NCI-H146 treated with DMSO at 0.1 percent for 48 hours (cell line): ENCODE data around the gene TAS2R20.
"Not testable (repeated sequence)": the region's sequence is repeated elsewhere in the genome, so short reads cannot be mapped to it uniquely, and the experiment has no call there.

Experiments
- DNase-seq: peaks from one replicate; lab custom pipeline; 2025; ENCODE audit not compliant: unreplicated experiment; lab: John Stamatoyannopoulos, UW

The TAS2R20 gene, protein sequence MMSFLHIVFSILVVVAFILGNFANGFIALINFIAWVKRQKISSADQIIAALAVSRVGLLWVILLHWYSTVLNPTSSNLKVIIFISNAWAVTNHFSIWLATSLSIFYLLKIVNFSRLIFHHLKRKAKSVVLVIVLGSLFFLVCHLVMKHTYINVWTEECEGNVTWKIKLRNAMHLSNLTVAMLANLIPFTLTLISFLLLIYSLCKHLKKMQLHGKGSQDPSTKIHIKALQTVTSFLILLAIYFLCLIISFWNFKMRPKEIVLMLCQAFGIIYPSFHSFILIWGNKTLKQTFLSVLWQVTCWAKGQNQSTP

DNA sequence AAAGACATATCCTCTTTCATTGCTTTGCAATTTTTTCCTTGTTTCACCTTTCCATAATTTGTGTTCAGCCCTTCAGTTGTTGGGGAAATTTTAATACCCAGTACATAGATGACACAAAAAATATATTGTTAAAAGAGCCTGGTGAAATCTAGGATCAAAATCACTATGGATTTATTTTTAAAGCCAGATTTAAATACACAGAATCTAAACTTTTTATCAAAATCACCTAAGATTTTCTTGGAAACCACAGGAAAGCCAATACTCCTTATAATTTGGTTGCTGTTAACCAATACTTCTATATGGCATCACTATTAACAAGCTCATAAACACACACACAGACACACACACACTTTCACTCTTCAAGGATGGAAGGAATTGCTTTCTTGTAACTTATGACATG, at the start of gene TAS2R20:
Gene TAS2R20 (minus strand): TSS at position 101 of the 400 bp plus-strand sequence. CDS start 429 bp downstream, outside the sequence.
- DNase-seq = no peak

DNA sequence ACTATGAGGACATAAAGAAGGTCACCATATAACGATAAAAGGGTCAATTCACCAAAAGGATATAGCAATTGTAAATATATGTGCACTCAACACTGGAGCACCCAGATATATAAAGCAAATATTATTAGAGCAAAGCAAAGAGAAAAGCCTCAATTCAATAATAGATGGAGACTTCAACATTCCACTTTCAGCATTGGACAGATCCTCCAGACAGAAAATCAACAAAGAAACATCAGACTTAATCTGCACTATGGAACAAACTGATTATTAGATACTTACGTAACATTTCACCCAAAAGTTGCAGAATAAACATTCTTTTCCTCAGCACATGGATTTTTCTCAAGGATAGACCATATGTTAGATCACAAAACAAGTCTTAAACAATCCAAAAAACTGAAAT, 43.3 kb upstream of the TAS2R20 start:
- DNase-seq = not testable (repeated sequence)

DNA sequence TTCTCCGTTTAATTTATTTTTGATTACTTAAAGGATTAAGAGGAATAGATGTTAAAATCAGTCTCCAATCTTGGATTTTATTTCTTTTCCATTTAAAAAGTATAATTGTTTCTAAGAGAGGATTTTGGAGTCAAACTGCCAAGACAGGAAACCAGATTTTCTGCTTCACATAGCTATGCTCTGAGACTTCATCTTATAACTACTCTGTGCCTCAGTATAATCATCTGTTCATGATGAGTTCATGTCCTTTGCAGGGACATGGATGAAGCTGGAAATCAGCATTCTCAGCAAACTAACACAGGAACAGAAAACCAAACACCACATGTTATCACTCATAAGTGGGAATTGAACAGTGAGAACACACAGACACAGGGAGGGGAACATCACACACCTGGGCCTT, 42.1 kb upstream of the TAS2R20 start:
- DNase-seq = no peak

DNA sequence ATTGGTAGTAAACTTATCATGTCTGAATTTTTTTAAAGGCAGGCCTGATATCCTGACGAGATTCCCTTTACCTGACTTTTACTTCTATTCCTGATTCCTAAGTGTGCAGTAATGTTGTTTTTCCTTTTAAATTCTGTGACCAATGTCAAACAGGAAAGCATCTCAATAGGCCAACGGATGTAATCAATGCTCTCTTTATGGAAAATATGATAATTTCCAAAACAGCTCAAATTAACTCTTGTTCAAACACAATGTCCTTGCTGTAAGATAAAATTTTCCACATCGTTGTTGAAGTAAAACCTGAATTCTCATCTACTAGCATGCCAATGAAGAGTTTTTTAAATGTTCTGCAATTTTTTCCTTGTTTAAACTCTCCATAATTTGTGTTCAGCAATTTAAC, 41.1 kb upstream of the TAS2R20 start:
- no peak for DNase-seq

DNA sequence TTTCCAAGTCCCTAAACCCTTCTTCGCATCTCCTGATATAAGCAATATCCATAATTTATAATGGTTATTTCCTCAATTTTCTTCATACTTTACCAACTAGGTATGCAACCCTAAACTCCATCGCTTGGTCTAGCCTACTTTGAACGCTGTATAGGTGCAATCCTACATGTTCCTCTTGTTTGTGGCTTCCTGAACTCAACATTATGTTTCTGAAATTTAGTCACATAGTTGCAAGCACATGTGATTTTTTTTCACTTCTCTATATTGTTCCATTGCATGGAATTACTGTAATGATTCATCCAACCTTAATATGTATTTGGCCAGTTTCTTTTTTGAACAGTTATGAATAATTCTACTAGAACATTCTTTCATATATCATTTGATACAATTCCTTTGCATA, 35.9 kb upstream of the TAS2R20 start:
- not testable (repeated sequence) for DNase-seq

DNA sequence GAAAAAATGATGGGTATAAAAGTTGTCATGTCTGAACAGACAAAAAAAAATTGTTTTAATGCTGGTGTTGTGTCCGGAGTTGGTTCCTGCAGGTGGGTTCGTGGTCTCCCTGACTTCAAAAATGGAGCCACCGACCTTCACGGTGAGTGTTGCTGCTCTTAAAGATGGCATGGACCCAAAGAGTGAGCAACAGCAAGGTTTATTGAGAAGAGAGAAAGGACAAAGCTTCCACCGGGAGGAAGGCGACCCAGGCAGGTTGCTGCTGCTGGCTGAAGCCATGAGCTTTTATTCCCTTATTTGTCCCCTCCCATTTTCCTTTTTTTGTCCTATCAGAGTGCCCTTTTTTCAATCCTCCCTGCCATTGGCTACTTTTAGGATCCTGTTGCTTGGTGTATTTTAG, 33.2 kb upstream of the TAS2R20 start, which contains the start of gene TAS2R31:
Gene TAS2R31 (minus strand): TSS at position 101 of the 400 bp plus-strand sequence. CDS start 72 bp downstream, at position 29.
- DNase-seq = no peak

DNA sequence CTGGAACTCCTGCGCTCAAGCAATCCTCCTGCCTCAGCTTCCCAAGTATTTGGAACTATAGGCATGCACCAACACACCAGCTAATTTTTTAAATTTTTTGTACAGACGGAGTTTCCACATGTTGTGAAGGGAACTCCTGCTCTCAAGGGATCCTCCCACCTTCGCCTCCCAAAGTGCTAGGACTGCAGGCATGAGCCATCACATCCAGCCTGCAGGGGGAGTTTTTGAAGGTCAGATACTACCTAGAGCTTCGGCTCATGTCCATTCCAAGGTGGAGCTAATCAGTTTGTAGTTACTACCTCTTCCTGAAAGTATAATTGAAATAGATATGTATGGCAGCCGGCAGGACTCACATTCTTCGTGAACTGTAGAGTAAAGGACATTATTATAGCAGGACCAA, 28.0 kb upstream of the TAS2R20 start:
- DNase-seq = no peak

DNA sequence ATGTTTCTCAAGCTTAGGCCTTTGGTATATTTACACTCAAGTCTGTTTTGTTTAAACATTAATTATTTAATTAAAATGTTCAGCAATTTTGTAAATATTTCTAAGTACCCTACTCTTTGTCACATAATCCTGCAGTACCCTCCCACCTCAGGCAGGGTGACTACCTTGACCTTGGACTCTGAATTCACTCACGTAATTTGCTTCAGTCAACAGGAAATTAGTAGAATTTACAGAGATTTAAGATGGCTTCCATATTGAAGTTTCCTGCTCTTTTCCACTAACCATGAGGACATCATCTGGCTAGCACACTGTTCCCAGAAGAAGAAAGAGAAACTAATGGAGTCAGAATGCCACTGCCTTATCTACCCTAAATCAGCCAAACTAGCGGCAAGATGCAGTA, 25.3 kb upstream of the TAS2R20 start:
- DNase-seq = no peak

DNA sequence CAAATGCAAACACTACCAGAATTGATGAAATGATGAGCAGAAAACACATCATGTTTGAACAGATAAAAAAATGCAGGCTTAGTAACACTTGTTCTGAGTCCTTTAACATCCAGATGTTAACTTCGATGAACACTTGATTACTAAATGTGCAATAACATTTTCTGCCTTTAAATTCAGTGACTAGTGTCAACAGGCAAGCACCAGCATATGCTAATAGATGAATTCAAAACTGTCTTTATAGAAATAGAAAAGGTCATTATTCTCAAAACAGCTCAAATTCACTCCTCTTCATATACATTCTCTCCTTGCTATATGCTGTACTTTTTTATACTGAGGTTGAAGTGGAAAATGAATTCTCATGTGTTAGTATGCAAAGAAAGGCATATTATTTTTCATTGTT, 24.4 kb upstream of the TAS2R20 start, which contains the start of gene TAS2R19:
Gene TAS2R19 (minus strand): TSS at position 101 of the 400 bp plus-strand sequence. CDS start 49 bp downstream, at position 52.
- DNase-seq = no peak

DNA sequence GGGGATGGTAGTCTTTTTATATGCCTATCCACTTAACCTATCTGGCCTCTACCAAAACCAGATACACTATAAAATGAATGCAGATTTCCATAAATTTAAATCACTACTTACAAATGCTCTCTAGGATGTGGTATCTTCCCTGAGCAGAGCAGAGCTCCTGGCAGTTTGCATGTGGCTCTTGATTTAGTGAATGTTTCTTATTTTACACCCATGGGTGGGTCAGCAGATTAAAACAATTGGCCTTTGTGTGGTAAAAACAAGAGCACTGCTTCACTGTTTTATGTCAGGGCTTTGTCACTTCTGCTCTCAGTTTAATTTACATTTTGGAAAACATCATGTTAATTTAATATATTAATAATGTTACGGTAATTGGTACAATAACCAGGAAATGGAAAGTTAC, 18.8 kb upstream of the TAS2R20 start:
- no peak for DNase-seq

DNA sequence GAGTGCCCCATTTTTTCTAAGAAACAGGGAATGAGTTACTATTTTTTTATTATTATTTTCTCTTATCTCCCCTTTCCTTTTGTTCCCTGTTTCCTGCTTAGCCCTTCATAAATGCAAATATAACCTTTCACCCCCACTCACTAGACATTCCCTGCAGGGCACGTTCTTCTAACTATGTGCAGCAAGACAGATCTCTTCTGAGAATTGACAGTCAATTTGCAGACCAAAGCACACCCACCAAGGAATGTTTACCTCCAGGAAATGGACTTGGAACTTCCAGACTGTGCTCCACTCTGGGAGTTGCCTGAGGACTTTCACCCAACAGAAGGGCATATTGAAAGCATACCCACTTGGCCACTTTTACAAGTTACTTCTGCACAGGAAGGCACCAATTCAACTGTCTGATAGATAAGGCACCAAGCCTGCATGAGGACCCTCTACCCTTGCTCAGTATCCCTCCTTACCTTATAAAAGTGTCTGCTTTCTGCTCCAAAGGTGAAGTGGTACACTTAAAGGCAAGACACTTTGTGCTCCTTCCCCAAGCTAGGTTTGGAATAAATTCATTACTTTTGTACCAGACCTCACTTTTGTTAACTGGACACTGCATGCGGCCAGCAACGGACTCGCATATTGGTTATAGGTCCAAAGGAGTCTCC, 17.8 kb upstream of the TAS2R20 start:
- no peak for DNase-seq

DNA sequence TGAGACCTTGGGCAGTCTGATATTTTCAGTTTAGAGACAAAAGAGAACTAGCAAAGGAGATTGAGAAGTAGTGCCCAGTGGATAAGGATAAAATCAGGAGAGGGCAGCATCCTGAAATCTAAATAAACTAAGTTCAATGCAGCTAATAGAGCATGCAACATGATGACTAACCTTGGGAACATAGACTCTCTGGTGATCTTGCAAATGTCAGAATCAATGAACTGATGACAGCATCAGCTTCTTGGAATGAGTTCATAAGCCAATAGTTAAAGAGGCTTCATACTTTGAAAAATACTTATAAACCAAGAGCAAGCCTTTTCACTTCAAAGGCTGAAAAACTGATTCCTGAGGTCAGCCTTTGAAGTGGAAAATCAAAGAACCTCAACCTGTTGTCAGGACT, 16.1 kb upstream of the TAS2R20 start:
- no peak for DNase-seq

DNA sequence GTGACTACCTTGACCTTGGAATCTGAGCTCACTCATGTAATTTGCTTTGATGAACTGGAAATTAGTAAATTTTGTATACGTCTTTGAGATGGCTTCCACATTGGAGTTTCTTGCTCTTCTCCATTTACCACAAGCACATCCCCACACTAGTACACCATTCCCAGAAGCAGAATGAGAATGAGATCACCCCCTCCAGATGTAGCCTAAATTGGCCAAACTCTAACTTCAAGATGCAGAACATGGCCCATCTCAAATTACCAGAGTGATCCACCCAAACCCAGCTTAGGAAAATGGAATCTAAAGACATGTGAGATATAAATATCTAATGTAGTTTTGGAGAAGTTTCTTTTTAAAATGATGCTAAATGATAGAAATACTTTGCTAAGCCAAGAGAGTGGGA, 9.5 kb upstream of the TAS2R20 start:
- no peak for DNase-seq

DNA sequence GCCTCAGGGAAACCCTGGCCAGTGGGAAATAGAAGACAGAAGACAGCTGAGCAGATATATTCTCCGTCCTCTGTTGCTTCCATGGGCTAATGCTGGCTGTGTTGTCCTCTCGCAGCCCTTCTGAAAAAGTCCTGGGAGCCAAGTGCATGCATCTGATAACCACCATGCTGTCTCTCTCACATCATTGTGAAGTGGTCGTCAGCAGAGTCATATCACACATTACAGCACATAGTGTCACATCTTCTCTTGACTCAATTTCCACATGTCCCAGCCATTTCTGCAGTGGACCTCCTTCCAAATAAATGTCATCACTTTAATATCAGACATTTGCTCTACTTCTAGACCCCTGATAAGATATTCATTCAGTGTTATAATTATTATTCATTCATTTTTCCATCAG, 3.8 kb downstream of the TAS2R20 start:
- no peak for DNase-seq

DNA sequence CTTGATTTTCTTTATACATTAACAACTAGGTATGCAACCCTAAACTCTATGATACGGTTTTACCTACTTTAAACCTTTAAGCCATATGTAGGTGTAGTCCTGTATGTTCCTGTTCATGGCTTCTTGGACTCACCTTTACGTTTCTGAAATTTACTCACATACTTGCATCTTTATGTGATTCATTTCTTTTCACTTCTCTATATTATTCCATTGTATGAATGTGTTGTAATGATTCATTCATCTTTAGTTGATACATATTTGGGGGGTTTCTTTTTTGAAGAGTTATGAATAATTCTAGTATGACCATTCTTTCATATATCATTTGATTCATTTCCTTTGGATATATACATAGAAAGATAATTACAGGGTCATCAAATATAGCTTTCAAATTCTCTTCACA, 9.0 kb downstream of the TAS2R20 start:
- no peak for DNase-seq

DNA sequence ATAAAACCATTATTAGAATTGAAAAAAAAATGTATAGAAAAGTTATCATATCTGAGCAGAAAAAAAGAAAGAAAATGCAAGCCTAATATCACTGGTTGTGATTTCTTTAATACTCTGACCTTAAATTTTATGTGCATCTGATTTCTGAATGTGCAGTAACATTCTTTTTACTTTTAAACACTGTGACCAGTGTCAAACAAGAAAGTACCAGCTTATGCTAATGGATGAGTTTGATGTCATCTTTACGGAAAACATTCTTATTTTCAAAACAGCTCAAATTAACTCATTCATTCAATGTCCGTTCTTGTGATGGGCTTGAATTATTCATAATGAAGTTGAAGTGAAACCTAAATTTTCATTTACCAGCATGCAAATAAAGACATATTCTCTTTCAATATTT, 11.3 kb downstream of the TAS2R20 start, which contains the start of gene TAS2R50:
Gene TAS2R50 (minus strand): TSS at position 101 of the 400 bp plus-strand sequence. CDS start 52 bp downstream, at position 49.
- no peak for DNase-seq

DNA sequence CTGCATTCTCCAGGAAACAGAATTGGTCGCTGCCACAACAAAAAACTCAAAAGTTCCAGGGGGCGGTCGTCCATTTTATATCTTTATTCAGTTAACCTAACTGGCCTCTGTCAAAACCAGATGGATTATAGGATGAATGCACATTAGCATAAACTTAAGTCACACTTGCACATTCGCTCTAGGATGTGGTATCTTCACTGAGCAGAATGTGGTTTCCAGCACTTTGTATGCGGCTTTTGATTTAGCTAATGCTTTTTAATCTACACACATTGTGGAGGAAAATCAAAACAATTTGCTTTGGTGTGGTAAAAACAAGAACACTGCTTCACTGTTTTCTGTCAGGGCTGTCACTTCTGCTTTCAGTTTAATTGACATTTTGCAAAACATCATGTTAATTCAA, 15.9 kb downstream of the TAS2R20 start:
- DNase-seq = no peak

DNA sequence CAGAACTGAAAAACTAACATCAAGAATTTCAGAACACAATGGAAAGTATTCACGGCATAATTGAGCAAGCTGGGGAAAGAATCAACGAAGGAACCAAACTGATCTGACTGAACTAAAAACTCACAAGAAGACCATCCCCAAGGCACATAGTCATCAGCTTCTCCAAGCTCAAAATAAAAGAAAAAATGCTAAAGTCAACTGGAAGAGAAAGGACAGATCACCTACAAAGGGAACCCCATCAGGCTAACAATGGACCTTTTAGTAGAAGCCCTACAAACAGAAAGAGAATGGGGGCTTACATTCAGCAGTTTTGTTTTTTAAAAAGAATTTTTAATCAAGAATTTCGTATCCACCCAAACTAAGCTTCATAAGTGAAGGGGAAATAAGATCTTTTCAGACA, 23.1 kb downstream of the TAS2R20 start:
- no peak for DNase-seq

DNA sequence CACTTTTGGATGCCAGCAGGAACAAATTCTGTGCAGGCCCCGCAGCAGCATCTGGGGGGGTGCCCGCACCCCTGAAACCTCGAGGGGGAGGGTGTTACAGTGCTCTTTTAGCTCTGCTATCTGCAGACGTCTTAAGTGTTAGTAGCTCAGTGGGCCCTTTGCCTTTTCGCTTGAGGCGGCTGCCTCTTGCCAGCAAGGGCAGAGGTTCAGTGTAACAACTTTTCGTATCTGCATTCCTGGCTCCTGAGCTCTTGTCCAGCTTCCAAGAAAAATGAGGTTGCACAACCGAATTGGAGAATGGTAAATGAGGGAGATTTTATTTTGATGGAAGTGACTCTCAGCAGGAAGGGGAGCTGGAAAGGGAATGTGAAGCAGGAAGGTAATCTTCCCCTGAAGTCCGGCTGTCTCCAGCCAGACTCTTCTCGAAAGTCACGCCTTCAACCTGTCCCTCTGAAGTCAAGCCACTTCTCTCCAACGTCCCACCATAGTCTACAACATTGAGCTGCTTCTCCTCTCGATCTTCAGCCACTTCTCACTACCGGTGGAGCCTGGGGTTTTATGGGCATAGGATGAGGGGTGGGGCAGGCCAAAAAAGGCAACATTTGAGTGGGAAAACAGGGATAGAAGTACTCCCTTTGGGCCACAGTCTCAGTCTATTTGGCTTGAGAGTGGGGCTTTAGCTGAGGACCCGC, 29.2 kb downstream of the TAS2R20 start:
- DNase-seq = no peak

DNA sequence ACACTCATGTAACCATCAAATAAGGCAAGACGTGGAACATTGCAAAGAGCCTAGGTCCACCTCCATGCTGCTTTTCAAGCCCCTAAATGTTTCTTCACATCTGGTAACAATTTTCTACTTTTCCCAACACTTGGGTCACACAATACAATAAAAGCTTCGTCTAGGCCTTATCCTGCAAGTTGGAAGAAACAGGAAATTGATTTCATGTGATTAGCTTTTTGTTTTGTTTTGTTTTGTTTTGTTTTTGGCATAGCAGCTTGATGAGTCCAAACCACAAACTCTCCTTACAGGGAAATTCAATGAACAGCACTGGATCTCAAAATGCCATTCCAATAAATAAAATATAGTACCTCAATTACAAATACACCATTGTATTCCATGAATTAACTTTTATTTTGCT, 30.7 kb downstream of the TAS2R20 start:
- no peak for DNase-seq

DNA sequence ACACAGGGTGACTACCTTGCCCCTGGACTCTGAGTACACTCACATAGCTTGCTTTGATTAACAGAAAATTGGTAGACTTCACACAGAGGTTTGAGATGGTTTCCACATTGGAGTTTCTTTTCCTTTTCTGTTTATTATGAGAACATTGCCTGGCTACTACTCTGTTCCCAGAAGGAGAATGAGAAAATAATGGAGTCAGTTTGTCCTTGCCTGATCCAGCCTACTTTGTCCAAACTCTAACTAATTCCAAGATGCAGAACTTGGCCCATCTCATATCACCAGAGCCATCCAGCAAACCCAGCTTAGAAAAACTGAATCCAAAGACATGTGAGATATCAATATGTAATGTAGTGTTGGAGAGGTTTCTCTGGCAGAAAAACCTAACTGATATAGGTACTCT, 31.8 kb downstream of the TAS2R20 start:
- no peak for DNase-seq

DNA sequence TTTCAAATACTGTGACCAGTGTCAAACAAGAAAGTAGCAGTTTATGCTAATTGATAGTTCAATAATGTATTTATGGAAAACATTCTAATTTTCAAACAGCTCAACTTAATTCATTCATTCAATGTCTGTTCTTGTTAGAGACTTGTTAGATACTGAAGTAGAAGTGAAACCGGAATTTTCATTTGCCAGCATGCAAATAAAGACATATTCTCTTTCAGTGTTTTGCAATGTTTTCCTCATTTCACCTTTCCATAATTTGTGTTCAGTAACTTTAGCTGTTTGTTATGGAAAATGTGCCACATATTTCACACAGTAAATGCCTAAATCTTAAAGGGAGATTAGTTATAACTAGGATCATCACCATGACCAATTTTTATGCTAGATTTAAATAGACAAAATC, 32.6 kb downstream of the TAS2R20 start:
- DNase-seq = no peak
